H1 (cell line): Measurements from ENCODE around the gene CHPF2. TPM values are rescaled to one million over a fixed set of nuclear protein-coding genes. Genes with fewer than 3 reads are reported as not detected.

Experiments used
- CTCF ChIA-PET: fragments of 300-600 bp; sonication (Branson Sonifier 250); formaldehyde crosslinking; loops from one replicate; lab custom pipeline; 2021; ENCODE audit not compliant: partially characterized antibody; lab: Charles Lee
- POLR2A ChIA-PET: fragments of 300-600 bp; sonication (Branson Sonifier 250); formaldehyde crosslinking; loops from one replicate; lab custom pipeline; 2021; ENCODE audit warnings: inconsistent platforms; ENCODE audit not compliant: partially characterized antibody; lab: Charles Lee
- DNase-seq, 2 experiments: peaks; one replicate each; pipeline versions ENCODE4 v3.0.0 to v3.0.0-alpha.2; 2010 to 2022; ENCODE audit warnings: low spot score in 2 of 2, low read depth in 1 of 2, mixed read lengths in 1 of 2
- FAIRE-seq: peaks from 2 replicates; lab custom pipeline; 2011; peaks lifted over from hg19 to GRCh38; lab: Jason Lieb, UNC
- H2AFZ ChIP-seq: 2 replicates; pipeline ENCODE4 v1.8.1; 2012; ENCODE audit warnings: low read length, inconsistent platforms
- H2AK5ac ChIP-seq: 2 replicates; pipeline ENCODE4 v1.6.1; 2013; ENCODE audit warnings: low read depth, low read length
- H2BK120ac ChIP-seq: replicated peaks from 2 replicates; pipeline ENCODE3; 2013; ENCODE audit warnings: low read depth, low read length, inconsistent platforms
- H2BK12ac ChIP-seq: 2 replicates; pipeline ENCODE4 v1.6.1; 2013; ENCODE audit warnings: low read depth, low read length
- H2BK15ac ChIP-seq: 2 replicates; pipeline ENCODE4 v1.6.1; 2013; ENCODE audit warnings: low read length
- H2BK20ac ChIP-seq: 2 replicates; pipeline ENCODE4 v1.6.1; 2013; ENCODE audit warnings: low read length
- H2BK5ac ChIP-seq: 2 replicates; pipeline ENCODE4 v1.6.1; 2013; ENCODE audit warnings: low read depth, low read length
- H3K14ac ChIP-seq: 2 replicates; pipeline ENCODE4 v1.6.1; 2013; ENCODE audit warnings: inconsistent platforms; ENCODE audit not compliant: insufficient read length
- H3K18ac ChIP-seq: 2 replicates; pipeline ENCODE4 v1.6.1; 2013; ENCODE audit warnings: low read length; ENCODE audit errors: extremely low read depth
- H3K23ac ChIP-seq: 2 replicates; pipeline ENCODE4 v1.6.1; 2013; ENCODE audit warnings: inconsistent platforms; ENCODE audit not compliant: insufficient read length
- H3K23me2 ChIP-seq: 2 replicates; pipeline ENCODE4 v1.6.1; 2013; ENCODE audit warnings: low read depth, low read length
- H3K27ac ChIP-seq: 2 replicates; pipeline ENCODE4 v1.6.1; 2011; ENCODE audit warnings: low read depth, low read length, inconsistent platforms
- H3K27me3 ChIP-seq, 4 experiments: replicated peaks in 1 of 4; 1 replicate in 1 of 4; 2 replicates in 3 of 4; pipeline versions ENCODE4 v1.6.1 to v1.8.1; 2011 to 2013; ENCODE audit warnings: low read length in 3 of 4, mild to moderate bottlenecking in 3 of 4, inconsistent platforms in 2 of 4, mixed read lengths in 2 of 4, moderate library complexity in 1 of 4; ENCODE audit not compliant: control insufficient read depth in 3 of 4, insufficient read depth in 3 of 4; ENCODE audit errors: extremely low read depth in 1 of 4
- H3K36me3 ChIP-seq, 4 experiments: 2 replicates each; pipeline versions ENCODE4 v1.6.1 to v1.8.1; 2011 to 2013; ENCODE audit warnings: mild to moderate bottlenecking in 4 of 4, low read length in 3 of 4, moderate library complexity in 2 of 4, control low read depth in 1 of 4, inconsistent platforms in 1 of 4; ENCODE audit not compliant: insufficient read depth in 4 of 4, control insufficient read depth in 2 of 4
- H3K4ac ChIP-seq: replicated peaks from 2 replicates; pipeline ENCODE3; 2013; ENCODE audit warnings: low read length, low read depth, mixed read lengths, inconsistent platforms; ENCODE audit not compliant: insufficient read length
- H3K4me1 ChIP-seq, 4 experiments: replicated peaks in 1 of 4; 1 replicate in 1 of 4; 2 replicates in 3 of 4; pipeline versions ENCODE4 v1.6.1 to v1.8.1; 2011 to 2013; ENCODE audit warnings: low read length in 3 of 4, inconsistent platforms in 2 of 4, mixed read lengths in 1 of 4; ENCODE audit not compliant: insufficient read depth in 4 of 4, control insufficient read depth in 3 of 4
- H3K4me2 ChIP-seq, 2 experiments: 2 replicates each; pipeline versions ENCODE4 v1.6.1 to v1.8.1; 2011 to 2013; ENCODE audit warnings: low read depth in 2 of 2, low read length in 2 of 2, control low read depth in 1 of 2, inconsistent platforms in 1 of 2, mild to moderate bottlenecking in 1 of 2; ENCODE audit not compliant: insufficient read depth in 1 of 2
- H3K4me3 ChIP-seq, 4 experiments: fragments of 200-600, 300-600 bp in 1 of 4; sonication (generic), shearing (Covaris generic), sonication (Bioruptor Twin) in 1 of 4; 2 replicates each; pipeline versions ENCODE4 v1.5.1 to v1.8.1; 2011 to 2016; ENCODE audit warnings: low read length in 4 of 4, low read depth in 3 of 4, control low read depth in 2 of 4, inconsistent platforms in 2 of 4, mild to moderate bottlenecking in 2 of 4, mixed read lengths in 1 of 4, moderate library complexity in 1 of 4; ENCODE audit not compliant: insufficient read depth in 2 of 4; ENCODE audit errors: extremely low read depth in 1 of 4
- H3K56ac ChIP-seq: replicated peaks from 2 replicates; pipeline ENCODE3; 2013; ENCODE audit warnings: low read depth, mild to moderate bottlenecking, mixed read lengths, low read length, inconsistent platforms; ENCODE audit not compliant: insufficient read length
- H3K79me1 ChIP-seq: 2 replicates; pipeline ENCODE4 v1.6.1; 2013; ENCODE audit warnings: low read depth, low read length, control low read depth
- H3K79me2 ChIP-seq, 2 experiments: 2 replicates each; pipeline versions ENCODE4 v1.6.1 to v1.8.1; 2012 to 2013; ENCODE audit warnings: low read length in 2 of 2, mild to moderate bottlenecking in 2 of 2, inconsistent platforms in 1 of 2; ENCODE audit not compliant: insufficient read depth in 2 of 2, control insufficient read depth in 1 of 2
- H3K9ac ChIP-seq, 4 experiments: replicated peaks in 1 of 4; 1 replicate in 1 of 4; 2 replicates in 3 of 4; pipeline versions ENCODE4 v1.6.1 to v1.8.1; 2011 to 2013; ENCODE audit warnings: low read depth in 3 of 4, low read length in 3 of 4, control low read depth in 2 of 4, mild to moderate bottlenecking in 2 of 4, moderate library complexity in 2 of 4, inconsistent platforms in 1 of 4; ENCODE audit errors: extremely low read depth in 1 of 4
- H3K9me3 ChIP-seq, 2 experiments: 2 replicates each; pipeline versions ENCODE4 v1.6.1 to v1.8.1; 2012 to 2013; ENCODE audit warnings: mild to moderate bottlenecking in 2 of 2, moderate library complexity in 2 of 2, control low read depth in 1 of 2, inconsistent platforms in 1 of 2, low read depth in 1 of 2, low read length in 1 of 2, mixed read lengths in 1 of 2; ENCODE audit not compliant: insufficient read depth in 2 of 2
- H4K20me1 ChIP-seq, 2 experiments: replicated peaks in 1 of 2; 2 replicates each; pipeline versions ENCODE3 to v1.8.1; 2011 to 2013; ENCODE audit warnings: inconsistent platforms in 2 of 2, low read length in 2 of 2, mild to moderate bottlenecking in 1 of 2; ENCODE audit not compliant: insufficient read depth in 2 of 2, control insufficient read depth in 1 of 2
- H4K5ac ChIP-seq: 2 replicates; pipeline ENCODE4 v1.6.1; 2013; ENCODE audit warnings: low read length, low read depth, mixed read lengths, inconsistent platforms; ENCODE audit not compliant: insufficient read length
- H4K8ac ChIP-seq: 2 replicates; pipeline ENCODE4 v1.8.0; 2013; ENCODE audit warnings: mild to moderate bottlenecking, moderate library complexity, low read length, inconsistent platforms; ENCODE audit not compliant: insufficient read depth; ENCODE audit errors: extremely low read depth
- H4K91ac ChIP-seq: replicated peaks from 2 replicates; pipeline ENCODE3; 2013; ENCODE audit warnings: low read length, mixed read lengths, inconsistent platforms; ENCODE audit not compliant: insufficient read length
- BACH1 ChIP-seq: IDR thresholded peaks from 2 replicates; pipeline ENCODE4 v1.6.1; 2012; ENCODE audit warnings: low read length, improper control_type of control experiment
- BCL11A ChIP-seq, 2 experiments: IDR thresholded peaks; one replicate each; pipeline ENCODE4 v1.6.1; 2011; ENCODE audit warnings: low read depth in 2 of 2, low read length in 2 of 2, mild to moderate bottlenecking in 2 of 2
- CBX8 ChIP-seq: fragments of 300-800, 300-1000 bp; sonication (generic); IDR thresholded peaks from 2 replicates; pipeline ENCODE4 v1.7.1; 2016; ENCODE audit warnings: low read depth, low read length, borderline replicate concordance
- CREB1 ChIP-seq: IDR thresholded peaks from 2 replicates; pipeline ENCODE4 v1.6.1; 2012; ENCODE audit warnings: inconsistent platforms
- EP300 ChIP-seq, 2 experiments: IDR thresholded peaks; 1 replicate in 1 of 2; 2 replicates in 1 of 2; pipeline ENCODE4 v1.6.1; 2011 to 2012; ENCODE audit warnings: low read depth in 2 of 2, low read length in 2 of 2, mild to moderate bottlenecking in 2 of 2, borderline replicate concordance in 1 of 2, inconsistent platforms in 1 of 2, moderate library complexity in 1 of 2
- EZH2 ChIP-seq: fragments of 200-600 bp; sonication (generic); IDR thresholded peaks from 2 replicates; pipeline ENCODE4 v1.7.1; 2012; ENCODE audit warnings: low read depth, mild to moderate bottlenecking, moderate library complexity, low read length, inconsistent platforms; ENCODE audit not compliant: severe bottlenecking
- GTF2F1 ChIP-seq: IDR thresholded peaks from 2 replicates; pipeline ENCODE4 v1.6.1; 2012; ENCODE audit warnings: low read depth, low read length, improper control_type of control experiment, borderline replicate concordance
- KDM5A ChIP-seq: fragments of 200-600 bp; IDR thresholded peaks from 2 replicates; pipeline ENCODE4 v1.7.1; 2012; ENCODE audit warnings: mild to moderate bottlenecking, low read length, inconsistent platforms, mixed read lengths
- MAFK ChIP-seq: IDR thresholded peaks from 2 replicates; pipeline ENCODE4 v1.6.1; 2012; ENCODE audit warnings: low read depth, mild to moderate bottlenecking, improper control_type of control experiment, low read length
- SIN3A ChIP-seq, 2 experiments: IDR thresholded peaks in 1 of 2; conservative IDR thresholded peaks in 1 of 2; 2 replicates each; pipeline ENCODE4 v1.6.1; 2011 to 2012; ENCODE audit warnings: low read length in 2 of 2, improper control_type of control experiment in 1 of 2, low read depth in 1 of 2, mild to moderate bottlenecking in 1 of 2
- SP1 ChIP-seq: IDR thresholded peaks from 2 replicates; pipeline ENCODE4 v1.6.1; 2011; ENCODE audit warnings: low read depth, low read length
- TEAD4 ChIP-seq: IDR thresholded peaks from 2 replicates; pipeline ENCODE4 v1.6.1; 2012; ENCODE audit warnings: low read depth, low read length, inconsistent platforms, mixed read lengths
- WGBS, 2 experiments: shearing (Covaris generic) in 1 of 2; methylation state at CpG; one replicate each; pipeline versions ENCODE4 v1.1.6 to v1.1.7; 2013 to 2015; ENCODE audit warnings: low lambda C conversion rate in 2 of 2, mixed read lengths in 2 of 2, inconsistent platforms in 1 of 2, low coverage in 1 of 2, missing lambda C conversion rate in 1 of 2; ENCODE audit not compliant: insufficient replicate concordance in 2 of 2, insufficient coverage in 1 of 2, insufficient read length in 1 of 2; ENCODE audit errors: extremely low coverage in 1 of 2, missing lambda C conversion rate in 1 of 2; 5-methylcytosine and 5-hydroxymethylcytosine counted together
- polyA plus RNA-seq, 7 experiments: library from polyadenylated mRNA; depleted of rRNA in 3 of 7; stranded (reverse) in 5 of 7; unstranded in 2 of 7; fragments of >200 nt in 5 of 7; fragments of 200-250 nt in 2 of 7; gene quantifications; 1 replicate in 5 of 7; 2 replicates in 1 of 7; 4 replicates in 1 of 7; pipeline versions ENCODE4 v1.2.1 to v1.2.3, GENCODE V29; 2011 to 2013; ENCODE audit warnings: missing spikeins in 2 of 7, mixed read lengths in 2 of 7
- total RNA-seq: library from RNA; stranded (reverse); fragmentation: NEBNext Ultra II Directional; extraction: Animal tissue kit (Norgen Biotek cat#: 25700); gene quantifications from 2 replicates; pipeline ENCODE4 v1.2.1, GENCODE V29; 2021
- TF ChIP-seq, protein P1 (sequence below): IDR thresholded peaks from 2 replicates; pipeline ENCODE4 v1.6.1; 2012; ENCODE audit warnings: inconsistent platforms

The CHPF2 gene
- total and polyA plus RNA-seq, 2 of the 8 experiments (the other 6 are each of a cell fraction or from before 2014, with no cell fraction given) = 14.4 to 20.6 TPM

DNA sequence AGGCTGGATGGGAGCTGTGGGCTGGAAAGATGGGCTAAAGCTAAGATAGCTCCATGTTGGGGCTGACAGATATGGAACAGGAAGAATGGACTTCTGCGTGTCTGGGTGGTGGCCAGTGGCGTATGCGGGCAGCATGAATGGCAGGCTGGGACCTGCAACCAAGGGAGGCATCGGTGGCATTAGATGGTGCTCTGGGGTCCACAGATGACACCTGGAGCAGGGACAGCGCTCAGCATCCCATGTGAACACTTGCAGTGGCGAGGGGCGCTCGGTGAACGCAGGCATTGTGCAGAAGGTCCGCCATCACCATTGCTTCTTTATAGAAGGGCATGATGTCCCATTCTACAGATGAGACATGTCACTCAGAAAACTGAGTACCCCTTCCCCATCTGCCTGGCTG lies 37.2 kb downstream of the CHPF2 start:
- Histone ChIP-seq H4K8ac (no peak overlapping the region), H3K4me2 (no peak overlapping the region), H3K27ac (no peak overlapping the region), H2AK5ac (no peak overlapping the region), H2BK15ac (peak overlapping the region; percentile 46; the same call in 1 of the 2 replicates), H3K18ac (no peak overlapping the region), H3K9ac (no peak overlapping the region), H3K23ac (no peak overlapping the region), H3K4me3 (no peak overlapping the region), H3K14ac (no peak overlapping the region), H4K91ac (no peak overlapping the region), H3K79me1 (no peaks in the 10 kb centered on the region), H2BK12ac (peak overlapping the region; percentile 43; the same call in 1 of the 2 replicates), H4K5ac (no peak overlapping the region), H4K20me1 (peaks cover 0 to 3% of the 10 kb centered on the region in 2 experiments), H3K56ac (no peak overlapping the region), H2BK120ac (no peak overlapping the region), H3K9me3 (no peaks in the 10 kb centered on the region), H2BK20ac (no peak overlapping the region), H2BK5ac (no peak overlapping the region), H3K23me2 (no peaks in the 10 kb centered on the region), H3K27me3 (no peaks in the 10 kb centered on the region; a peak in 1 of 7 replicates), H3K4ac (no peak overlapping the region), H3K4me1 (no peaks in the 10 kb centered on the region), H2AFZ (no peak overlapping the region), H3K36me3 (no peaks in the 10 kb centered on the region), H3K79me2 (no peaks in the 10 kb centered on the region)
- no peak for TF ChIP-seq SP1
- TF ChIP-seq EZH2 = no peak
- no peak for TF ChIP-seq KDM5A
- TF ChIP-seq BACH1 = no peak
- TF ChIP-seq CREB1 = no peak
- TF ChIP-seq MAFK = no peak
- no peak for TF ChIP-seq SIN3A (conservative IDR thresholded peaks at IDR 0.05 in 1 of 2, IDR thresholded peaks at IDR 0.05 in 1 of 2; ENCODE audit: low read depth in 1 of 2, low read length in 2 of 2)
- TF ChIP-seq CBX8 = no peak
- TF ChIP-seq TEAD4 = no peak
- TF ChIP-seq GTF2F1 = no peak
- TF ChIP-seq, protein P1, sequence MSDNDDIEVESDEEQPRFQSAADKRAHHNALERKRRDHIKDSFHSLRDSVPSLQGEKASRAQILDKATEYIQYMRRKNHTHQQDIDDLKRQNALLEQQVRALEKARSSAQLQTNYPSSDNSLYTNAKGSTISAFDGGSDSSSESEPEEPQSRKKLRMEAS = no peak
- TF ChIP-seq EP300 (IDR thresholded peaks at IDR 0.05; ENCODE audit: borderline replicate concordance in 1 of 2, low read depth in 2 of 2, low read length in 2 of 2) = no peak
- no peak for TF ChIP-seq BCL11A (IDR thresholded peaks at IDR 0.05; ENCODE audit: low read depth in 2 of 2, low read length in 2 of 2)
- 92% methylated on average over 10 of the region's 10 CpGs; no CpG with 5 or more reads in 1 of the 2 experiments for WGBS, 2 experiments
- ChIA-PET CTCF (interaction anchor here (1.4 kb wide), 1 partner anchor 13 kb away, joined by 3 read pairs; no protein-coding TSS in a partner anchor), POLR2A (no interaction called here)
- FAIRE-seq (no peak), DNase-seq (no peak)
